Upper lobe of left lung (tissue), 4 donors: ENCODE data around the gene CNOT10.

Source experiments
- EP300 ChIP-seq, 4 donors: sonication (generic); formaldehyde crosslinking; IDR thresholded peaks; one replicate each; pipeline ENCODE4 v1.5.1; 2017; ENCODE audit warnings: antibody characterized with exemption in 4 of 4, control low read depth in 2 of 4
- POLR2A ChIP-seq, 4 donors: fragments of 450-650 bp; IDR thresholded peaks; one replicate each; pipeline ENCODE4 v1.5.1; 2016 to 2017; ENCODE audit warnings: antibody characterized with exemption in 4 of 4, mild to moderate bottlenecking in 2 of 4
- TF ChIP-seq, protein P1 (sequence below), 6 experiments: fragments of 450-650 bp in 4 of 6; fragments of 200-600 bp in 2 of 6; sonication (generic) in 2 of 6; IDR thresholded peaks; one replicate each; pipeline ENCODE4 v1.5.1; 2016 to 2019; ENCODE audit warnings: antibody characterized with exemption in 6 of 6

DNA sequence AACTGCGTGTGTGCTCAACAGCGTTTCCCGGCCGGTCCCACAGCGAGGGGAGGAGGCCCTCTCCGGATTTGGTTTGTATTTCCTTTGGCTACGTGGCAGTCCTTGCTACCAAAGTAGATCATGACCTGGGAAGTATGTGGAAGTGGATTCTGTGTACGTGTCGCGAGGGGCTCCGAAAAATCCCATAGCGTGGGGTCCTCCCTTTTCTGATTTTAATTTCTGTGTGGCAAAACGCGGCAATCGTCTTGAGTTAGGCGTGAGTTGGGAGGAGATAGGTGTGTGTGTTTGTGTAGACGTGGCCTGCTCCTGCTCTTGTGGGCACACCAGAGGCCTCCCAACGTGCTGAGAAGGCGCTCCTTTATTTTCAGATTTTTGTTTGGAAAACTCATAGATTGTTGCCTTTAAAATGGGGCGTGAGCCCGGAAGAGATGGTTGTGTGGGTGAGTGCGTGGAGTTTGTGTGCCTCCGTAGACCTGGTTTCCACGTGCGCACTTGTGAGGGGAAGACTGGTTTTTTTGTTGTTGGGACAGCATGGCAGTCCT lies 134.1 kb downstream of the CNOT10 start:
- TF ChIP-seq EP300 (IDR thresholded peaks at IDR 0.05) (no peak), POLR2A (IDR thresholded peaks at IDR 0.05) (no peak)
- TF ChIP-seq, protein P1, sequence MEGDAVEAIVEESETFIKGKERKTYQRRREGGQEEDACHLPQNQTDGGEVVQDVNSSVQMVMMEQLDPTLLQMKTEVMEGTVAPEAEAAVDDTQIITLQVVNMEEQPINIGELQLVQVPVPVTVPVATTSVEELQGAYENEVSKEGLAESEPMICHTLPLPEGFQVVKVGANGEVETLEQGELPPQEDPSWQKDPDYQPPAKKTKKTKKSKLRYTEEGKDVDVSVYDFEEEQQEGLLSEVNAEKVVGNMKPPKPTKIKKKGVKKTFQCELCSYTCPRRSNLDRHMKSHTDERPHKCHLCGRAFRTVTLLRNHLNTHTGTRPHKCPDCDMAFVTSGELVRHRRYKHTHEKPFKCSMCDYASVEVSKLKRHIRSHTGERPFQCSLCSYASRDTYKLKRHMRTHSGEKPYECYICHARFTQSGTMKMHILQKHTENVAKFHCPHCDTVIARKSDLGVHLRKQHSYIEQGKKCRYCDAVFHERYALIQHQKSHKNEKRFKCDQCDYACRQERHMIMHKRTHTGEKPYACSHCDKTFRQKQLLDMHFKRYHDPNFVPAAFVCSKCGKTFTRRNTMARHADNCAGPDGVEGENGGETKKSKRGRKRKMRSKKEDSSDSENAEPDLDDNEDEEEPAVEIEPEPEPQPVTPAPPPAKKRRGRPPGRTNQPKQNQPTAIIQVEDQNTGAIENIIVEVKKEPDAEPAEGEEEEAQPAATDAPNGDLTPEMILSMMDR (IDR thresholded peaks at IDR 0.05), result no peak
